ENCODE measurements around the gene NDFIP1.

- TF ChIP-seq CTCF (IDR thresholded peaks at IDR 0.05) (no peak), POLR2A (IDR thresholded peaks at IDR 0.05) (no peak), POLR2AphosphoS5 (IDR thresholded peaks at IDR 0.05) (no peak)
Observed at GRCh38 chr5:142176255-142176654, 67.7 kb downstream of the NDFIP1 start.

All from breast epithelium (tissue), 3 donors.